NCI-H2107 treated with DMSO at 0.1 percent for 48 hours (cell line): Measurements from ENCODE around the gene MTRF1L.

Source experiments
- DNase-seq: peaks from one replicate; lab custom pipeline; 2025; ENCODE audit not compliant: unreplicated experiment; lab: John Stamatoyannopoulos, UW

Gene MTRF1L

GRCh38 chr6:153002613-153003365 lies at the start of gene MTRF1L:
Gene MTRF1L (minus strand): TSS chr6:153002709. CDS start chr6:153002685, 24 bp downstream.
- DNase-seq, result peak; percentile 82

GRCh38 chr6:153051801-153052200 lies 49.3 kb upstream of the MTRF1L start:
- no peak for DNase-seq

GRCh38 chr6:153048631-153049030 lies 46.1 kb upstream of the MTRF1L start:
- no peak for DNase-seq

- no peak for DNase-seq
Observed at GRCh38 chr6:153047386-153047785, 44.9 kb upstream of the MTRF1L start.

- DNase-seq, result no peak
Observed at GRCh38 chr6:153045271-153045670, 42.8 kb upstream of the MTRF1L start.

GRCh38 chr6:153044295-153044694 lies 41.8 kb upstream of the MTRF1L start:
- DNase-seq, result peak; percentile 35

- peak; percentile 81 for DNase-seq
Observed at GRCh38 chr6:153043719-153044118, 41.2 kb upstream of the MTRF1L start.

GRCh38 chr6:153038378-153039057 lies 36.0 kb upstream of the MTRF1L start:
- no peak for DNase-seq

GRCh38 chr6:153034139-153034538 lies 31.6 kb upstream of the MTRF1L start:
- no peak for DNase-seq

- DNase-seq, result peak; percentile 19
Observed at GRCh38 chr6:153032255-153032882, 29.9 kb upstream of the MTRF1L start.

- peak; percentile 4 for DNase-seq
Observed at GRCh38 chr6:153031335-153031955, 28.9 kb upstream of the MTRF1L start.

- DNase-seq, result no peak
Observed at GRCh38 chr6:153028963-153029362, 26.5 kb upstream of the MTRF1L start.

GRCh38 chr6:153028286-153028685 lies 25.8 kb upstream of the MTRF1L start:
- DNase-seq, result no peak

GRCh38 chr6:153027480-153027879 lies 25.0 kb upstream of the MTRF1L start:
- DNase-seq, result no peak

GRCh38 chr6:153024709-153025017 lies 22.2 kb upstream of the MTRF1L start:
- DNase-seq, result no peak

GRCh38 chr6:153023977-153024708 lies 21.6 kb upstream of the MTRF1L start:
- peak; percentile 59 for DNase-seq

GRCh38 chr6:153018355-153018754 lies 15.8 kb upstream of the MTRF1L start:
- no peak for DNase-seq

- DNase-seq, result no peak
Observed at GRCh38 chr6:153016846-153017245, 14.3 kb upstream of the MTRF1L start.

- no peak for DNase-seq
Observed at GRCh38 chr6:153015094-153015640, 12.7 kb upstream of the MTRF1L start.

GRCh38 chr6:153013438-153013837 lies 10.9 kb upstream of the MTRF1L start:
- no peak for DNase-seq

- DNase-seq, result no peak
Observed at GRCh38 chr6:153012856-153013255, 10.3 kb upstream of the MTRF1L start.
